HG03378 (cell line): ENCODE measurements around the gene RAB37.

Experiments used
- ATAC-seq: cut with Tn5 transposase; IDR thresholded peaks from one replicate; pipeline ENCODE4 v1.9.1; 2021; ENCODE audit warnings: mild to moderate bottlenecking, moderate library complexity; ENCODE audit not compliant: unreplicated experiment

RAB37 gene

DNA sequence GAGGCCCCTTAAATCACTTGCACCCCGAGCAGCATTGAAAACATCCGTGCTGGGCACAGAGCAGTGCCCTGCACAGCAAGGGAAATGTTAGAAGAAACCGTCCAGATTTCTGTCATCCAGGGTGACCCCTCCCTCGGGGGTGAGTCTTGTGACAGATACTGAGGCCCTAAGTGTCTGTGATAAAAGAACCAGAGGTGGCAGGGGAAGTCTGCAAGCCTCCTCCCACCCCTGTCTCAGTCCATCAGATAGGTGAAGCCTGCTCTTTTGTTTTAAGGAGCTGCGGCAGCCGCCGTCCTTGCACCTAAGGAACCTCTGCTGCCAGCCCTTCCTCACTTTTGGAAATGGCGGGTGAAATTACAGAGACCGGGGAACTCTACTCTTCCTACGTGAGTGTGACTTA is 39.9 kb downstream of the RAB37 start:
- no peak for ATAC-seq

DNA sequence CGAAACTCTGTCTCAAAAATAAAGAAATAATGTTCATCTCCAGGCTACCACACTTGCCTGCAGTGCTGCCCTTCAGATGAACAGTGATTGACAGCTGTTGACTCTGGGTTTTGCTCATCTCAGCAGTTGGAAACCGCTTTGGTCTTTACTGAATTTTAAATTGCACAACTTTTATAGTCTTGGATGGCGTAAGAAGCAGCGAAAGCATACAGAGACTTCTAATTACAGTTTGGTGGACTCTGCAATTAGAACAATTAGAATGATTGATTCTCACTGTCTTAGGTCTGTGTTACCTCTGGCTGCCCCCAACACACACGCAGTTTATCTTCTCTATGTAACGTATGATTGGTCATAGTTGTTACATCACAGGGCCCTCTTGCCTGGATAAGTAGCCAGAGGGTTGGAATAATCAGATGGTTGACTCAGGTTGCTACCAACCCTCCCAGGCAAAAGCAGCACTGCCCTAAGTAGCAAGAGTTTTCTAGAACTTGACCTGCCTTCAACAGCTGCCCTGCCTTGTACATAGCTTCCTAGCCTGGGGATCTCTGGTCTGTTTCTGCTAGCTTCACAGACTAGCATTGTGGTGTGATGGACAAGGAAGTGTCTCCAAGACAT is 41.0 kb downstream of the RAB37 start:
- ATAC-seq = no peak

DNA sequence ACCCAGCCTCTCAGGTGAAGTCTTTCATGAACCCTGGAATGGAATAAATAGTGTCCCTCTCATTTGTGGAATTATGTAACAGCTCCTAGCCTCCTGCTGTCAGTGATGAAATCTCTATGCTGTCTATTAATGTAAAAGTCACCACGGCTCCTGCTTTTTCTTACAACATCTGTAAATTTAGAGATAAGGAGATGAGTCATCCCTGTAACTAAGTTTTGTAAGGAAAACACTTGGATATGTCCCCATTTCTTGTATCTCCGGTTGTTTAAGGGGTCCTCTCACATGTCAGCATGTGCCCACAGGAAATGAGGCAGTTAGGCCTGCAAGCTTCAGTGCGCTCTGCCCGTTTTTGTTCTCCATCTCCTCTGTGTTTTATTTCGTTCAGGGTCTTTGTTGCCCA is 41.9 kb downstream of the RAB37 start:
- ATAC-seq = no peak

DNA sequence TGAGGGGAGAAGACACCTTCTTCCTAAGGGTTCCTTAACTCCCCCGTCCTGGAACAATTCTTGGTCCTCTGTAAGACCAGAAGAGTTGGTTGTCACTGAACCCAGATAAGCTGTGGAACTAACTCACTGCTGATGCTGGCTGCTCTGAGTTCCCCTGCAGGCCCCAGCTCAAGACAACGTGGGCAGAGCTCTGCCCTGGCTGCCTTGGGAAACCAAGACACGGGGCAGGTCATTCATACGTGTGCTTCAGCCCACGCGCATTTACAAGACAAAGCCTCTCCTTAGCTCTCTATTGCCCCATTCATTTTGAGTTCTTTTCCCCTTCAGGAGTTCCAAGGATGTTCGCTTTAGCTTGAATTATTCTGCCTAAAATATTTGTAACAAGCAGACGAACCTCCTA is 42.4 kb downstream of the RAB37 start:
- ATAC-seq = no peak

DNA sequence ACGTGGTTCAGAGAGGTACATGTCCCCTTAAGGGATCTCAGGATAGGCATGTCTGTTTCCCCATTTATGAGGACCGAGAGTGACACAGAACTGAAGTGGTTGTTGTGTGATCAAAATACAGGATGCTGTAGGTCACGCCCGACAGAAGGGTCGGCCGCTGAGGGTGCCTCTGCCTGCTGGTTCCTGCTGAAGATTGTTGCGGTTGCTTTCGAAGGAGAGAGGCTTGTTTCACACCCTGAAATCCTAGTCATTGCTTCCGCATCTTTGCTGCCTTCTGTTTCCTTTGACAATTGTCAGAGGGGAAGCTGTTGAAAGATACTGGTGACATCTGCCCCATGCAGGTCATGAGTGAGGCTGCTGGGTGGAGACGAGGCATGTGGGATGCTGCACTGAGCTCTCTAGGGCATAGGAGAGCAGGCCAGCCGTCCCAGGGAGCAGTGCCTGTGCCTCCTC is 42.9 kb downstream of the RAB37 start:
- peak; percentile 60 for ATAC-seq

DNA sequence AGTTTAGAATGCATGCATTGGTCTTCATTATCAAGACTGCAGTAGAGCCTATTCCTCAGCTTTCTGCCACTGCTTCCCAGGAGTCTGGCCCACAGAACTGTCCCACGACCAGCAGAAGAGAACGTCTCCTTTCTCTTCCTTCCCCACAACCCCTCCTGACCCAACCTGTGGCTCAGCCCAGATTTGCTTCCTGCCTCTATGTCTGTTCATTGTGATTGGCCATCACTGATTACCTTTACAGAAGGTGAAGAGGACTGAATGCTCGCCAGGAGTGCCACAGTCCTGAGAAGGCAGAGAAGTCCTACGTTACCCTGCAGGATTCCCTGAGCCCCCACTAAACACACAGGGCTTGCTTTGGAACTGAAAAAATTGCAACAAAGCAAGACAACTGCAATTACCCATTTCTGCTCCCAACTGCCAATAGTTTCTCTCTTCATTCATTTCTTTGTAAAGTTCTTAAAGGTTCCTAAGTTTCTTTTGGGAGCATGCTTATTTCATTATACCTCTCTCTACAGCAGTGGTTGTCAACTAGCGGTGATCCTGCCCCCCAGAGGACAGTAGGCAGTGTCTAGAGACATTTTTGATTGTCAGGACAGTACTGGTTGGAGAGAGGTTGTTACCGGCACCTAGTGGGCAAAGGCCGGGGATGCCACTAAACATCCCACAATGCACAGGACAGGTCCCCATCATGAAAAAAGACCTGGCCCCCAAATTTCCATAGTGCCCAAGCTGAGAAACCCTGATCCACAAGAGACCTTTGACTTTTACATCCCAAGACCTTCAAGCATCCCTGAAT is 43.6 kb downstream of the RAB37 start:
- no peak for ATAC-seq

DNA sequence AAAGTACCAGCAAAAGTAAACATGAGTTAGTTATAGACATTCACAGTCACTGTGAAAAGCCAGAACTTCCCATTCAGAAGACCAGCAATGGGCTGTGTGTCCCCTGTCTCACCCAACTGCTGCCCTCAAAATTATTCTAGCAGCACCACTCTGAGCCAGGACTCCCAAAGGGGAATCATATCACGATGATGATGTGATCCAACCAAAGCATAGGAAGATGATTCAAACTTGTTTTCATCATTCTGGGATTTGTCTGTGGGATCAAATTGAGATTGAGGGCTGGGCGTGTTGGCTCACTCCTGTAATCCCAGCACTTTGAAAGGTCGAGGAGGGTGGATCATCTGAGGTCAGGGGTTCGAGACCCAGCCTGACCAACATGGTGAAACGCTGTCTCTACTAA is 45.5 kb downstream of the RAB37 start:
- ATAC-seq = no peak

DNA sequence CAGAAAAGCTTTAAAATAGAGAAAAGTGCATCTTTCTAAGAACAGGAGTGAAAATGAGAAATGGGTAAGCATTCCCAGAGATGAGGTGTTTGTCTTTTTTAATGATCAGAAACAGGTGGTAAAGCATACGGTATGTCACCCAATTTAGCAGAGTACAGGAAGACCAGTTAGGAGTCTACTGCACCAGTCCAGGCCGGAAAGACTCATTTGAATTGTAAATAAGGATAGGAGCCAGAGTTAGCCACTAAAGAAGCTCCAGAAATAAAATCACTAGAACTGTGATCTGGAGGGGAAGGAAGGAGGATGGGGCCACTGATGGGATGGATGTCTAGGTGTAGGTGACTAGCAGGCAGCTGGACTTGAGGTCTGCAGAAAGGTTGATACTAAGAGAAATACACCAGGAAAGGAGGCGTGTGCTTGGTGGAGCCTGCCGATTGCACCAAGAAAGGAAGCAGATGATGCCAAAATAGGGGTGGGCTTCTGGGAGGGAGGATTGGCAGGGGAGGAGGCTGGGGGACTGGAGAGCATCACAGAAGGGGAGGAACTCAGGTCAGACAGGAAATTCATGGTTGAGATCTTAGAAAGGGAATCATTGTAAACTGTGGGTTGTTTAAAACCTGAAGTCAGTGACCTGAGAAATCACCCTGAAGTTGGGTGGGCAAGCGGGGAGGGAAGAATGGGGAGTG is 47.2 kb downstream of the RAB37 start:
- no peak for ATAC-seq

DNA sequence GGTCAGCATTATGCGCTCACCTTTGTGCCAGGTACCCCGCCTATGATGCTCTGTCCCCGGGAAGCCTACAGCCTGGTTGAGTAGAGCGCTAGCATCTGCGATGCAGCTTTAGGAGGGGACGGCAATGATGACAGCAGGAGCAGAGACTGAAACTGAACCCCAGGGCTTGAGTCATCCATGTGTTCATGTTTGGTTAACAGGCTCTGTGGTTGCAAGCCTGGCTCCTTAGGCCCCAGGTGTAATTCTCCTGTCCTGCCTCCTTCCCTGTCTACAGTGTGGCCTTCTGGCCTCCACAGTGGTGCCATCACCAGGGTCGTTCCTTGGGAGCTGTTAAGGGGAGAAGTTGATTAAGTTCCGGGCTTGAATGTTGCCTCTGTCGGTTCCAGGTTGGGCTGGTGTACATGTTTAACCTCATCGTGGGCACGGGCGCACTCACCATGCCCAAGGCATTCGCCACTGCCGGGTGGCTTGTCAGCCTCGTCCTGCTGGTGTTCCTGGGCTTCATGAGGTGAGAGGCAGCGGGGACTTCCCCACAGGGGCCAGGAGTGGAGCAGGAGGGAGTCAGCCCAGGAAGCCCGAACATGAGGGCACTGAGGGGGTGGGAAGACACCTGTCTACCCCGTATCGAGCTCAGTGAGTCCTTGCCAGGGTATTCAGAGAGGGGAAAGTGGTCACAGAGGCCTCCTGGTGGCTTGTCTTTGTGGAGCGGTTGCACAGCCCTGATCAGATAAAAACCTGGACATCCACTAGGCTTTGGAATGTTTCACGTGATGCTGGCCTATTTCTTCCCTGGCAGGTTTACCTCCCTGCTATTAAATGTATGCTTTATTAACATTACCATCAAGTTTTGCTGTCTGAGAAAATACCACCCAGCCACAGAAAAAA is 48.3 kb downstream of the RAB37 start:
- ATAC-seq = no peak

DNA sequence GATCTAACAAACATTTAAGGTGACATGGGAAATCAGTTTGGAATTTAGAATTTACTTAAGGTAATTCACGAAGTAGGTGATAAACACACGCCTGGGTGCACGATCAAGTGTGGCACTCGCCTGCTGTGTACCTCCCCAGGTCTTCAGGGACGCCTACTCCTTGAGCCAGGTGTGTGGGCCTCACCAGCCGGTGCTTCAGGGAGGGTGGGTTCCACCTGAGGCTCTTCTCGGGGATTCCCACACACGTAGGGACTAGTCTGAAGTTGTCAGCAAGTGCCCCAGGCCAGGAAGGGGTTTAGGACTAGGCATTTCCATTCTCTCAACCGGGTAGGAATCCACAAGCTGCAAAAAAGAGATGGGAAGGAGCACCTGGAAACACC is 48.9 kb downstream of the RAB37 start:
- no peak for ATAC-seq

DNA sequence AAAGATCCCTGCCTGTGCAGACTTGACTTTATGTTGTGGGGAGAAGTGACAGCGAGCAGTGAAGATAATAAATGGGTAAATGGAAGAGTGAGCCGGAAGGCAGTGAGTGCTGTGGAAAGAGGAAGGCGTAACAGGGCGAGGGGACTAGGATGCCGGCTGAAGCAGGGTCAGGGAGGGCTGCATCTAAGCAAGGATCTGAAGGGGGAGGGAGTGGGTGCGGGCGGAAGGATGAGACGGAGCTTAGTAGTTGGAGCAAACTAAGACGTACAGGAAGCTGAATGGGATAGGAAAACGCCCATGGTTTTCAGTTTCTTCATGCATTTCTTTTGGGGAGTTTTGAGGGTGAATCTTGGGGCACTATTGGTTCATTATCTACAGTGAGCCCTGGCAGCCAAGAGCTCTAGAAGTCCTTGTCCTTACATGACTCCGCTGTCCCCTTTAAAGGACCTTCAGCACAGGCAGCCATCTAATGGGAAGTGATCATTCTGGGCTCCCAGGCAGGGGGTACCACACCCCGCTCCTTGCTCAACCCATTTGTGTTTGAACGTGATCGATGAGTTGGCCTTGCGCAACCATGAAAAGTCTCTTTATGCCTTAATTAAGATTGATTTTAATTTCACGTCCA is 49.5 kb downstream of the RAB37 start:
- ATAC-seq = no peak

DNA sequence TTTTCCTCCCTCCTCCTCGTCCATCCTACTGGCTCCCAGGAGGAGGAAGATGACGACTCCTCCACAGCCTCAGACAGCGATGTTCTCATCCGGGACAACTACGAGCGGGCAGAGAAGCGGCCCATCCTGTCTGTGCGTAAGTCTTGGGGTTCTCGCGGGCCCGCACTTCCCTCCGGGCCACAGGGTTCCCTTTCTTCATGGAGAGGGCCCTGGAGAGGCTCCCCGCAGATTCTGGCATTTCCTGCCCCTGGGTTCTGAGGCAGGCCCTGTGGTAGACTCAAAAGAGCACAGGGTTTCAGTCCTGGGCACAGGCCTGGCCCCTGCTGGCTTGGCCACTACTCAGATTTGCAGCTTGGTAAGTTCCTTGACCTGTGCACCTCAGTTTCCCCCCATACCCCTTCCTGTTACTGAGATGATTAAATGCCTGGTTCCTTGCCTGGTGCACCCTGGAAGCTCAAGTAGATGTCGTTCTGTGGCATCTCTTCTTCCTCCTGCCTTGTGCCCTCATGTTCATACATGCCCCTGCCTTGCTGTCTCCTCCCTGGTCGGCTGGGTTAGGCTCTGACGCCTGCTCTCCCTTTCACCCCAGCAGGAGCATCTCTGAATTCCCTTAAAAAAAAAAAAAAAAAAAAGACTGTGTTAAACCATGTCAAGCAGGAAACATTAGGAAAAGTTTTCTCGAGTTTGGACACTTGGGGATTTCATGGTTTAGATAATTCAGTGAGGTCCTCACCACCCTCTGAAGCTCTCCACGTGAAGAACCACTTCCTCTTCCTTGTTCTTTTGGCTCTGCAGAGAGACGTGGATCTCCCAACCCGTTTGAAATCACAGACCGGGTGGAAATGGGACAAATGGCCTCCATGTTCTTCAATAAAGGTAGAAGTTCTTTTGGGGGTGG is 53.4 kb downstream of the RAB37 start:
- no peak for ATAC-seq

DNA sequence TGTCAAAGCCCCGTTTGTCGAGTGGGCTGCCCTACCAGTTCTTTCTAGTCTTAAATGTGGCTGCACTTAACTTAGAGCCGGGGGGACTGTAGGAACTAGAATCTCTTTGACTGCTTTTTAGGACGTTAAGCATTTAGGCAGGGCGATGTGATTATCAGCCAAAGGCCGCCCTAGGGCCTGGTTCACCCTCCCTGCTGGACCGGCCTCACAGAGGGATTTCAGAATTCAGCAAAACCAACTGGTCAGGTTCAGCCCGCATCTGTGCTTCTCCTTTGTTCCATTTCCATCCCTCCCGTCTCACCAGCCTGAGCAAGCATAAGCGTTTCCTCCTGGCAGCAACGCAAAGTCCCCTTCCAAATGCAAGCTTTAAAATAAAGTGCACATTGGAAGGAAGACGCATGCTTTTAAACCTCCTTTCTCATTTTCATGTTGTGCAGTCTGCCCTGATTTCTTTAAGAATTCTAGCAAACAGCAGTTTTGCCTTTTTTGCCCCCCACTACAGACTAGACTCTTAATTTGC is 55.6 kb downstream of the RAB37 start:
- ATAC-seq = no peak

DNA sequence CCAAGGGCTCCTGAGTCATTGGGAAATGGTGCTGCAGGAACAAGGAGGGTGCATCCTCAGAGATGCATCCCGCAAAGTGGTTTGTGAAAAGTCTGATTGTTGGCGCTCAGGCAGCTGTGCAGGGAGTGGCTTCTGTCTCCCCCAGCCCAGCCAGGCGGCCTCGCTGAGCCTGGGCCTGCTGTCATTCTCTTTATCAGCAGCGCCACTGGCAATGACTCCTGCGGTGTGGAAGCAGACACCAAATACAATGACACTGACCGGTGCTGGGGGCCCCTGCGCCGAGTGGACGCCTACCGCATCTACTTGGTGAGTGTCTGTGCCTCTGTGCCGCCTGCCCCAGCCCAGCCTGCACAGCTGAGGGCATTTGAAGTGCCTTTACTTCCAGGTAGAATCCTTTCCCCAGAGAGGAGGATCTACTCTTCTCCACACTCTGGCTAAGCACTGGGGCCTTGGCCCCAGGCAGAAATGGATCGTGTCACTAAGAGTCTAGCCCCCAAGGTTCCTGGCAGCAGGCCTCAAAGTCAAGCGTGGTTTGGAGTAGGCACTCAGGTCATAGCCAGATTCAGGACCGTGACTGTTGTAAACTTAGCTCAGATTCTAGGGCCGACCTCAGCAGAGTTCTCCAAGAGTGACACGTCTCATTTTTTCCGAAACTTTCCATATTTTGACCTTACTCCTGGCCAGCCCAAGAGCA is 58.4 kb downstream of the RAB37 start:
- no peak for ATAC-seq

DNA sequence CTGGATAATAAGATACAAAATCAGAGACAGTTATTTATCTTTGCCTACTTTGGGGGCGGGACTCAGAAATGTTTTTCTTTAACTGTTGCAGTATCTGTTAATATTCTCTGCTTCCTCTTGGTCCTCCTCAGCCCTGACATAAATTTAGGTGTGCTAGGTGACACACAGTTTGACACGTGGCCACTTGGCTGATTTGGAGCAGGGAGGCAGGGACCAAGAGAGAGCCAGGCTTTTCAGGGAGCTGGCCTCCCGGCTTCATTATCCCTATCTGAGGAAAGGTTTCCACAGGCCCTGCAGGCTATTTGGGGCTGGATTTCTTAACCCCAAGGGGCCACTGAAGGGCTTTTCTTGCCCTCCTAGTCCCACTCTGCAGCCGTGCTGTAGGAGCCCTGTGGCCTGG is 59.2 kb downstream of the RAB37 start:
- no peak for ATAC-seq

DNA sequence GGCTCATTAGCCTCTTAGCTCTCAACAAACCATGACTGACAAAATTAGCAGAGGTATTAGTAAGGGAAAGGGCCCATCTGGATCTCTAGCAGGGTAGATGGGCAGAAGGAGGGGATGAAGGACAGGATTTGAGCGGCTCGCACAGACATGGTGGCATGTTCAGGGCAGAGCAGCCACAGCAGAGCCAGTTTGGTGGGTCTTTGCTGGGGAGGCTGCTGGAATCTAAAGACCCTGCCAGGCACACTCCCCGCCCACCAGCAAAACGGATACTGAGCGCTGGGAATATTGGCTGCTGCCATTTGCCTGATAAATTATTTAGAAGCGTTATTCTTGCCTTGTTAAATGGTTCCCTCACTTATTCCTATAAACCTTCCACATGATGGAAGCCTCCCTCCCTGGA is 59.8 kb downstream of the RAB37 start:
- no peak for ATAC-seq
